Measurements from ENCODE around the gene ZFP37.
"Not testable (repeated sequence)": the region's sequence is repeated elsewhere in the genome, so short reads cannot be mapped to it uniquely, and the experiment has no call there.

The ZFP37 gene

GRCh38 chr9:113059581-113060284 lies 3.2 kb upstream of the ZFP37 start:
- peaks cover 10% of the 10 kb centered on the region for H3K27me3 ChIP-seq (replicated peaks; ENCODE audit: control insufficient read depth, insufficient read depth, low read length, poor library complexity, severe bottlenecking)
- not testable (repeated sequence) for H3K27ac ChIP-seq (ENCODE audit: insufficient read depth, low read length, poor library complexity, severe bottlenecking); H3K36me3 ChIP-seq (ENCODE audit: control insufficient read depth, insufficient read depth, low read length); DNase-seq; H3K4me1 ChIP-seq (ENCODE audit: control insufficient read depth, insufficient read depth, low read length, poor library complexity, severe bottlenecking); H3K4me3 ChIP-seq (ENCODE audit: insufficient read depth, low read depth, low read length, poor library complexity, severe bottlenecking)
- H3K9me3 ChIP-seq (ENCODE audit: control insufficient read depth, low read length), result peaks cover 10% of the 10 kb centered on the region

DNA sequence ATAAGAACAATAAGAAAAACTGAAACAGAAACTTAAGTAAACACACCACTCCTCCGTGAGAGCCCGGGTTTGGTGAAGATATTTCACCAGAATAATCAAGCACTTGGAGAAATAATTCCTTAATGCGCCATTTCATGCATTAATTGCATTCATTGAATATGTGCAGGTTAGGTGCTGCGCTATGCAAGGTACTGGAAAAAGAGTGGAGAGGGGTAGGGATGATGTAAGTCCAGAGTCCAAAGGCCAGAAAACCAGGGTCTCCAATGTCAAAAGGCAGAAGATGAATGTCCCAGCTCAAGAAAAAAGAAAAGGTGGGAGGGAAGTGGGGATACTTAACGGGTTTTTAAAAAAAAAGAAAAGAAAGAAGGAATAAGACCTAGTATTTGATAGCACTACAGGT lies 669 bp upstream of the ZFP37 start:
- Histone ChIP-seq H3K27me3 (replicated peaks; ENCODE audit: control insufficient read depth, insufficient read depth, low read length, poor library complexity, severe bottlenecking) (peaks cover 5% of the 10 kb centered on the region), H3K27ac (ENCODE audit: insufficient read depth, low read length, poor library complexity, severe bottlenecking) (peak overlapping the region; percentile 30), H3K4me1 (ENCODE audit: control insufficient read depth, insufficient read depth, low read length, poor library complexity, severe bottlenecking) (no peaks in the 10 kb centered on the region), H3K4me3 (ENCODE audit: insufficient read depth, low read depth, low read length, poor library complexity, severe bottlenecking) (peak overlapping the region; percentile 75), H3K9me3 (ENCODE audit: control insufficient read depth, low read length) (peaks cover 12% of the 10 kb centered on the region), H3K36me3 (ENCODE audit: control insufficient read depth, insufficient read depth, low read length) (no peaks in the 10 kb centered on the region)
- no peak for DNase-seq

- no peak for DNase-seq
- Histone ChIP-seq H3K4me3 (ENCODE audit: insufficient read depth, low read depth, low read length, poor library complexity, severe bottlenecking) (no peak overlapping the region), H3K27me3 (replicated peaks; ENCODE audit: control insufficient read depth, insufficient read depth, low read length, poor library complexity, severe bottlenecking) (no peaks in the 10 kb centered on the region), H3K4me1 (ENCODE audit: control insufficient read depth, insufficient read depth, low read length, poor library complexity, severe bottlenecking) (no peaks in the 10 kb centered on the region), H3K9me3 (ENCODE audit: control insufficient read depth, low read length) (peaks cover 66% of the 10 kb centered on the region), H3K27ac (ENCODE audit: insufficient read depth, low read length, poor library complexity, severe bottlenecking) (no peak overlapping the region), H3K36me3 (ENCODE audit: control insufficient read depth, insufficient read depth, low read length) (peaks cover 47% of the 10 kb centered on the region)
These were observed 13.5 kb downstream of the ZFP37 start for GRCh38 chr9:113042884-113043657.

GRCh38 chr9:113026200-113026599 lies 30.3 kb downstream of the ZFP37 start:
- no peaks in the 10 kb centered on the region for H3K4me1 ChIP-seq (ENCODE audit: control insufficient read depth, insufficient read depth, low read length, poor library complexity, severe bottlenecking)
- DNase-seq, result no peak
- H3K36me3 ChIP-seq (ENCODE audit: control insufficient read depth, insufficient read depth, low read length), result no peaks in the 10 kb centered on the region
- H3K4me3 ChIP-seq (ENCODE audit: insufficient read depth, low read depth, low read length, poor library complexity, severe bottlenecking), result no peak overlapping the region
- peaks cover 5% of the 10 kb centered on the region for H3K9me3 ChIP-seq (ENCODE audit: control insufficient read depth, low read length)
- H3K27me3 ChIP-seq (replicated peaks; ENCODE audit: control insufficient read depth, insufficient read depth, low read length, poor library complexity, severe bottlenecking), result no peaks in the 10 kb centered on the region
- H3K27ac ChIP-seq (ENCODE audit: insufficient read depth, low read length, poor library complexity, severe bottlenecking), result no peak overlapping the region

DNA sequence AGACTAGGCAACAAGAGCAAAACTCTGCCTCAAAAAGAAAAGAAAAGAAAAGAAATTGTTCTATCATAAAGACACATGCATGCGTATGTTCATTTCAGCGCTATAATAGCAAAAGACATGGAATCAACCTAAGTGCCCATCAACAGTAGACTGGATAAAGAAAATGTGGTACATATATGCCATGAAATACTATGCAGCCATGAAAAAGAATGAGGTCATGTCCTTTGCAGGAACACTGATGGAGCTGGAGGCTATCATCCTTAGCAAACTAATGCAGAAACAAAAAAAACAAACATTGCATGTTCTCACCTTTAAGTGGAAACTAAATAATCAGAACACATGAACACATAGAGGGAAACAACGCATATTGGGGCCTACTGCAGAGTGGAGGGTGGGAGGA lies 38.3 kb downstream of the ZFP37 start:
- Histone ChIP-seq H3K4me1 (ENCODE audit: control insufficient read depth, insufficient read depth, low read length, poor library complexity, severe bottlenecking) (no peaks in the 10 kb centered on the region), H3K9me3 (ENCODE audit: control insufficient read depth, low read length) (no peaks in the 10 kb centered on the region)
- no peak for DNase-seq

DNA sequence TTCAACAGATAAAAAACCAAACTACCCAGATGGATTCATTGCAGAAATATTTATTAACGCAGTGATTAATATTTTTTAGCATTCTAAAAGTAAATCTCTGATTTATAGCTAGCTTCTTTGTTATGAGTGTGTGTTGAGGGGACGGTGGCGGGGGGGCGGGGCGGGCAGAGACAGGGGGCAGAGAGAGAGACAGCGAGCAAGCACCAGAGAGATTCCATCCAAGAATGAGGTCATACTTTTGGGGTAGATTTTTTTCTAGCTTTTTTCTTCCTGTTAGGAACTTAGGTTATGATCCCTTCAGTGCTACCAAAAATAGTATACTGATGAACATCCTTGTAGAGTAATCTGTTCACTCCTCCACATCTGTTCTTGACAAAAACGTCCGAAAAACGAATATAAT lies 44.0 kb downstream of the ZFP37 start:
- Histone ChIP-seq H3K27ac (ENCODE audit: insufficient read depth, low read length, poor library complexity, severe bottlenecking) (no peak overlapping the region), H3K9me3 (ENCODE audit: control insufficient read depth, low read length) (no peaks in the 10 kb centered on the region), H3K36me3 (ENCODE audit: control insufficient read depth, insufficient read depth, low read length) (no peaks in the 10 kb centered on the region), H3K27me3 (replicated peaks; ENCODE audit: control insufficient read depth, insufficient read depth, low read length, poor library complexity, severe bottlenecking) (no peaks in the 10 kb centered on the region), H3K4me1 (ENCODE audit: control insufficient read depth, insufficient read depth, low read length, poor library complexity, severe bottlenecking) (no peaks in the 10 kb centered on the region), H3K4me3 (ENCODE audit: insufficient read depth, low read depth, low read length, poor library complexity, severe bottlenecking) (no peak overlapping the region)
- no peak for DNase-seq

More for the DNA sequence above, 38.3 kb downstream of the ZFP37 start:
- H3K4me3 ChIP-seq (ENCODE audit: insufficient read depth, low read depth, low read length, poor library complexity, severe bottlenecking), result no peak overlapping the region
- H3K27ac ChIP-seq (ENCODE audit: insufficient read depth, low read length, poor library complexity, severe bottlenecking), result no peak overlapping the region
- H3K27me3 ChIP-seq (replicated peaks; ENCODE audit: control insufficient read depth, insufficient read depth, low read length, poor library complexity, severe bottlenecking), result no peaks in the 10 kb centered on the region
- no peaks in the 10 kb centered on the region for H3K36me3 ChIP-seq (ENCODE audit: control insufficient read depth, insufficient read depth, low read length)

GRCh38 chr9:113011911-113012381 lies 44.6 kb downstream of the ZFP37 start, which contains the start of gene ZNF883:
TSS of gene ZNF883 (minus strand) at chr9:113012192.
- Histone ChIP-seq H3K4me3 (ENCODE audit: insufficient read depth, low read depth, low read length, poor library complexity, severe bottlenecking) (peak within 1 kb of the TSS; percentile 39), H3K4me1 (ENCODE audit: control insufficient read depth, insufficient read depth, low read length, poor library complexity, severe bottlenecking) (no peaks in the 10 kb centered on the region), H3K36me3 (ENCODE audit: control insufficient read depth, insufficient read depth, low read length) (no peaks in the 10 kb centered on the region), H3K27me3 (replicated peaks; ENCODE audit: control insufficient read depth, insufficient read depth, low read length, poor library complexity, severe bottlenecking) (no peaks in the 10 kb centered on the region), H3K27ac (ENCODE audit: insufficient read depth, low read length, poor library complexity, severe bottlenecking) (no peak within 1 kb of the TSS), H3K9me3 (ENCODE audit: control insufficient read depth, low read length) (no peaks in the 10 kb centered on the region)
- DNase-seq, result no peak

DNA sequence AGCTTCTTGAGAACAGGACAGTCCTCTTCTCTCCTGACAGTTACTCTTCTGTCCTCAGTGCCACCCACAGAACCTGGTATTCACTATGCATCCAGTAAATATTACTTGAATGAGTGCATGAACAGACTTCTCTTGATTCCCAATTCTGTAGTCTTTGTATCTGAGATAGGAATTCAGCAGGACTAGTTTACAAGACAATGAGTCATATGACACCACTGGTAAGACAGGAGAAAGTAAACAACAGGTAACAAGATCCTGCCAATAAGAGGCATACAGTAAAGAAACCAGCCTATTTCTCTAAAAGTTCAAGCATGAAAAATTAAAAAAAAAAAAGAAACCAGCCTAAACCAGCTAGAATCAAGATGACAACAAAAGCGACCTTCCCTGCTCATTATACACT lies 50.7 kb downstream of the ZFP37 start:
- peaks cover 4% of the 10 kb centered on the region for H3K9me3 ChIP-seq (ENCODE audit: control insufficient read depth, low read length)
- no peaks in the 10 kb centered on the region for H3K36me3 ChIP-seq (ENCODE audit: control insufficient read depth, insufficient read depth, low read length)
- H3K27ac ChIP-seq (ENCODE audit: insufficient read depth, low read length, poor library complexity, severe bottlenecking), result no peak overlapping the region
- H3K4me3 ChIP-seq (ENCODE audit: insufficient read depth, low read depth, low read length, poor library complexity, severe bottlenecking), result no peak overlapping the region
- no peaks in the 10 kb centered on the region for H3K4me1 ChIP-seq (ENCODE audit: control insufficient read depth, insufficient read depth, low read length, poor library complexity, severe bottlenecking)
- H3K27me3 ChIP-seq (replicated peaks; ENCODE audit: control insufficient read depth, insufficient read depth, low read length, poor library complexity, severe bottlenecking), result no peaks in the 10 kb centered on the region
- no peak for DNase-seq

DNA sequence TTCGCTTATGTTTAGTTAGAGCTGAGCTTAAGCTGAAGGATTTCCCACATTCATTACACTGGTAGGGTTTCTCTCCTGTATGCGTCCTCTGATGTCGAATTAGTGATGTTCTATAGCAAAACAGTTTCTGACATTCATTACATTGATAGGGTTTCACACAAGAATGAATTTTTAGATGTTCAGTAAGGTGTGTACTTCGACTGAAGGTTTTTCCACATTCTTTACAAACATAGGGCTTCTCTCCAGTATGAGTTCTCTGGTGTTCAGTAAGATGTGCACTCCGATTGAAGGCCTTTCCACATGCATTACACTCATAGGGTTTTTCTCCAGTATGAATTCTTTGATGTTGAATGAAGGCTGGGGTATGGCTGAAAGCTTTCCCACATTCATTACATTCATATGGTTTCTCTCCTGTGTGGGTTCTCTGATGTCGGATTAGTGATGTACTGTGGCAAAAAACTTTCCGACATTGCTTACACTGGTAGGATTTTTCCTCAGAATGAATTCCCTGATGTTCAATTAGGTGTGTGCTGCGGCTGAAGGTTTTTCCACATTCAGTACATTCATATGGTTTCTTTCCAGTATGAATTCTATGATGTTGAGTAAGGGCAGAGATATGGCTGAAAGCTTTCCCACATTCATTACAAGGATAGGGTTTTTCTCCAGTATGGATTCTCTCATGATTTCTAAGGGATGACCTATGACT lies 59.1 kb downstream of the ZFP37 start:
- Histone ChIP-seq H3K4me3 (ENCODE audit: insufficient read depth, low read depth, low read length, poor library complexity, severe bottlenecking) (no peak overlapping the region), H3K36me3 (ENCODE audit: control insufficient read depth, insufficient read depth, low read length) (no peaks in the 10 kb centered on the region), H3K9me3 (ENCODE audit: control insufficient read depth, low read length) (peaks cover 34% of the 10 kb centered on the region), H3K27me3 (replicated peaks; ENCODE audit: control insufficient read depth, insufficient read depth, low read length, poor library complexity, severe bottlenecking) (no peaks in the 10 kb centered on the region), H3K4me1 (ENCODE audit: control insufficient read depth, insufficient read depth, low read length, poor library complexity, severe bottlenecking) (no peaks in the 10 kb centered on the region), H3K27ac (ENCODE audit: insufficient read depth, low read length, poor library complexity, severe bottlenecking) (no peak overlapping the region)
- no peak for DNase-seq

All from effector memory CD4-positive, alpha-beta T cell (primary cell).